Activated CD4-positive, alpha-beta T cell treated with anti-CD3 and anti-CD28 coated beads, Interleukin-2, Interleukin-6, amounts not matched to agents 100 ng/mL and 50 ng/mL, durations not matched to agents 16 hours and 8 hours (primary cell): ENCODE results near the gene AKT1S1.
A peak's percentile ranks its signal among the peaks of the same experiment; 100 is the strongest.

ENCODE experiments used
- DNase-seq: peaks from one replicate; pipeline ENCODE4 v3.0.0-alpha.2; 2020

Gene AKT1S1

GRCh38 chr19:49907745-49908446 is 30.7 kb upstream of the AKT1S1 start:
- no peak for DNase-seq

- DNase-seq = no peak
Observed at GRCh38 chr19:49906879-49907564, 29.9 kb upstream of the AKT1S1 start.

DNA sequence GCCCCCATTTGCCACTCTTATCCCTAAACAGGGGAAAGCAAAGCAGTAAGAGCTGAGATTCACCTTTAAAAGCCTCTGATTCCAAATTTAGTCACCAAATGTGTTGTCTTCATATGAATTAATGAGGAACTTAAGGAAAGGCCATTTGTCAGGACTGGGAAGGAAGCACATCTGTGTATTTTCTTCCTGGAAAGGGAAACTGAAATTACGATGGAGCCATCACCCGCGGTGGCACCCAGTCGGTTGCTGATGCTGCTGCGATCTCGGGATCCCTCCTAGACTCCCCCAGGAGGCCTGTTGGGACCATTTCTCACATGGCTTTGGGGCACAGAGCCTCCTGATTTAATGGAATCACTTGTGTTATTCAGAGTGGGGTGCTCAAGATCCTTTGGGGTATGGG is 27.0 kb upstream of the AKT1S1 start:
- DNase-seq = no peak

DNA sequence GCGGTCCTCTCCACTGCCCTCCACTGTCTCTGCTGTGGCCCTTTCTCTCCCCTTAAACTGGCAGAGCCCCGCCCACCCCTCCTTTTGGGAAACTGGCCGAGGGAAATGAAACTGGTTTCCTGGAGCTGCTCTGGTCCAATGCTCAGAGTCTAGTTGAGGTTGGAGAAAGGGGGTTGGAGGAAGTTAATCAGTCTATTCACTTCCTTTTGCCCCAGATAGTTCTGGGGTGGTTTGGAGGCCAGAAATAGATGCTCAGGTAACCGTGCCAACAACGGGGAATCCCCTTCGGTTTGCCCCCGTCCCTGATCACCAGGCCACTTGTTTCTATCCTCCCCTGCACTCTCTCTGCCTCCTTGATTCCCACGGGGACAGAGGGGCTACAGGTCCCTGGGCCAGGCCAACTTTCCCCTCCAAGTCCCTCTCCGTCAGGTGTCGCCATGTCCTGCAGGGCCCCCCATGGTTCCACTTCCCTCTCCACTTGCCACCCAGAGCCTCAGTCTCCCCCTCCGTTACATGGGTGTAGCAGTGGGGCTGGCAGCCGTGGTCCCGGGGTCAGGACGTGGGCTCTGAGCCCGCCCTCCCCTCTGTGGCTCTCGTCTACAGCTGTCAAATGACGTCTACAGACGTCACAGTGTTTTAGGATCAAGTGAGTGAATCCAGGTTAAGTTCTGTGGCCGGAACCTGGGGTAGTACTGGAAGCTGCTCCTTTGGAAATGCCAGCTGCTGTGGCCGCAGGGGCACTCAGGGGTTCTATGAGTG is 19.9 kb upstream of the AKT1S1 start, which contains the start of gene IL4I1:
TSS of gene IL4I1 (minus strand) at position 25 of the 759 bp plus-strand sequence. CDS start 727 bp downstream, outside the sequence.
- DNase-seq = peak; percentile 81

DNA sequence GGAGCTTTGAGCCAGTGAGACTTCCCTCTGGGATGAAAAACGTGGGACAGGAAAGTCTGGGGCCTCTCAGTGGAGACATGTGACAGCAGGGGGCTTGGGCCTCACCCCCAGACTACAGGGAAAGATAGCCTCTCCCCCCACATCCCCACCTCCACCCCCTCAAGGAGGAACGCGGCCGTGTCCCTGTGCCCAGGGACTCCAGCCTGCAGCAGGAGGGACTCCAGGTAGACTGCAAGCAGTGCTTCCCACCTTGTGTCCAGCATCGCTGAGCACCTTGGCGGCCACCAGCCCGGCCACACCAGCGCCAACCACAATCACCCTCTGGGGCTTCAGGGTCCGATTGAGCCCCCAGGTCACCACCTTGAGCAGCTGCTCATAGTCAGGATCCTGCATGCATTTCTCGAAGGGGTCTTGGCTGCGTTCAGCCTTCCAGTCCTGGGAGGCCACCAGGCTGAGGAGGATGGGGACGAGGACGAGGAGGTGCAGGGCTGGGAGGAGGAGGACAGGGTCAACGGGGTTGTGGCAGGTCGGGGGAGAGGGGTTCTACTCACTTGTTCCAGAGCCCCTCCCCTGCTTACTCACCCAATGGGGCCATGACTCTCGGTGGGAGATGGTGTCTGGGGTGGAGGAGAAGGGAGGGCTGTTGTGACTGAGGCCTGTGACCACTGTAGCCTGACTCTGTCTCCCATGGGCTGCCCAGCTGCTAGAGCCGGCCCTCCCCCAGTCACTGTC is 18.6 kb upstream of the AKT1S1 start:
- DNase-seq = no peak

DNA sequence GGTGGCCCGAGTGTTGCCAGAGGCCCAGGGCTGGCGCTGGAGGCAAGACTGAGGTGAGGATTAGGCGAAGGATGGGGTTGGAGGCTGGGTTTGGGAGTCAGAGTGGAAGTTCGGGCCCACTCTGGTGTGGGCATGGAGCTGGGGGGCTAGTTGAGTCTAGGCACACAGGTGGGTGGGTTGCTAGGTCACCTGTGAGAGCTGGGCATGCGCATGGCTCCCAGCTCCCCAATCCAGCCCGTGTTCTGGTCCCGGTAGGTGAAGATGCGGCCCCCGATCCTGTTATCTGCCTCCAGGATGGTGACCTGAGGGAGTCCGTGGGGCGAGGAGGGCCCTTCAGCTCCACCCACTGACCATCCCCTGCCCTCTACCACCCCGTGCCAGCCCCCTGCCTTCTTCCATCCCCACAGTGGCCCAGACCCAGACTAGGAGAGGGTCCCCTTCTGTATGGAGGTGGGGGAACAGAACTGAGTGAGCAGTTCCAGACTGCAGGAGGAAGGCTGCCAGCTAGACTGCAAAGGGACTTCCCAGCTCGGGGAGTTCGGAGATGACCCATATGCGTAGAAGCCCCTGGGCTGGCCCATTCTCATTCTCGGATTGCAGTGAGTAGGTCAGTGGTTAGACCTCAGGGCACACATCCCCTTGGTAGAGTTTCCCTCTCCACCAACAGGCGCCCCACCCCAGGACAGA is 17.9 kb upstream of the AKT1S1 start:
- DNase-seq = peak; percentile 74

GRCh38 chr19:49894011-49894664 is 17.0 kb upstream of the AKT1S1 start:
- DNase-seq = no peak

- DNase-seq = no peak
Observed at GRCh38 chr19:49892716-49893115, 15.6 kb upstream of the AKT1S1 start.

GRCh38 chr19:49891393-49891792 is 14.2 kb upstream of the AKT1S1 start:
- DNase-seq = no peak

DNA sequence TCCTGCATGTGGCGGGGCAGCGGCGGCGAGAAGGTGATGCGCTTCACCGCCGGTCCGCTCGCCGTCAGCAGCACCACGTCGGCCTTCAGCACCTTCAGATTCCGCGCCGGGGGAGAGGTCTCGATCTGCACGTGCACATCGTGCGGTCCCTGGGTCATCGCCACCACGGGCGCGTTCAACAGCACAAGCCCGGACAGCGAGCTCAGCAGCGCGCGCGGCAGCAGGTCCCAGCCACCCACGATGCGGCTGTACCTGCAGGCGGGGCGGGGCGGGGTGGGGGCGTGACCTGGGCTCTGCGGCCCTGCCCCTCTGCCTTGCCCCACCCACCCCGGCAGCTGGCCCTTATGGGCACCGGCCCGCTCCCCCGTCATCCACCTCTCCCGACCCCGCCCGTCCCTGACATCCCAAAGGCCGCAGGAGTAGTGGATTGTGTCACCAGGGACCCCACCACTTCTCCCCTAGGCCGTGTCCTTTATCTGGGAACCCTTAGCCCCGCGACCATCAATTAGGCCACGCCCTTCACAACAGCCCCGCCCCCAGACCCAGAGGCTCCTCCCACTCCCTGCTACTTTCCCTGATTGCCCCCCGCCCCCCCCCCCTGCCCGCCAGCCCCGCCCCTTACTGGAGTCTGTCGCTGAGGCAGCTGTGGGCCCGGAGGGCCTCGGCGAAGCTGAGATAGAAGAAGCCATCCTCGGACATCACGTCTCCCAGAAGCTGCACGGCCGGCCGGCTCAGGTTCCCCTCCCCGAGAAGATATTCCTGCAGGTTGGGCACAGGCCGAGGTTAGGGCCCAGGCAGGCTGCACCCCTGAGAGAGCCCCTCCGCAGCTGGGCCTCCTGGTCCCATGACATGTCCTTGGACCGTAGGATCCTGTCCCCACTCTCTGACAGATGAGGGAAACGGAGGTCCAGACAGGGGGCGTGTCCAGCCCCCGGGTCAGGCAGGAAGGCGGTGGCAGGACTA is 13.5 kb upstream of the AKT1S1 start:
- DNase-seq = peak; percentile 59

DNA sequence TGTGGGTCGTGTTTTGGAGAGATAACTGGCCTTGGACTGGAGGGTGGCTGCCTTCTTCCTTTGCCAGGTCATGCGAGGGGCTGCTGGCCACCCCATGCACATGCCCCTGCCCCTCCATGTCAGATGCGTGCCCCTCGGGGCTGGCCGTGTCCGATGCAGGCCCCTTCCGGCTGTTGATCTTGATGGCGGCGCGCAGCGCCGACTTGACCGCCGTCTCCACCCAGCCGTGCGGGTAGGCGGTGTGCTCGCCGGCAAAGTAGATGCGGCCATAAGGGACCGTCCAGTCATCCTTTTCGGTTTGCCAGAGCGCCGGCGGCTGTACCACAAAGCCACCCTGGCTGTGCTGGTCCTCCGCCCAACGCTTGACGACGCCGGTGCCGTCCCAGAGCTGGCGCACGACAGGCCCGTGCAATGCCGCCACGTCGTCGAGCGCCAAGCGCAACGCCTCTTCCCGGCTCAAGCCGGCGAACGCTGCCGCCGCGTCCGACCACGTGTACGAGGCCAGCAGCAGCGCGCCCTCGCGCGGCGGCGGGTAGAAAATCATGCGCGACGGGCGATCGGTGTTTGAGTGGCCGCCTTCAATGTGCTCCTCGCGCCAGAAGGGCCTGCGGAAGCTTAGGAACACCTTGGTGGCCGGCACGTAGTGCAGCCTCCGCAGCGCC is 12.7 kb upstream of the AKT1S1 start:
- DNase-seq = peak; percentile 88

DNA sequence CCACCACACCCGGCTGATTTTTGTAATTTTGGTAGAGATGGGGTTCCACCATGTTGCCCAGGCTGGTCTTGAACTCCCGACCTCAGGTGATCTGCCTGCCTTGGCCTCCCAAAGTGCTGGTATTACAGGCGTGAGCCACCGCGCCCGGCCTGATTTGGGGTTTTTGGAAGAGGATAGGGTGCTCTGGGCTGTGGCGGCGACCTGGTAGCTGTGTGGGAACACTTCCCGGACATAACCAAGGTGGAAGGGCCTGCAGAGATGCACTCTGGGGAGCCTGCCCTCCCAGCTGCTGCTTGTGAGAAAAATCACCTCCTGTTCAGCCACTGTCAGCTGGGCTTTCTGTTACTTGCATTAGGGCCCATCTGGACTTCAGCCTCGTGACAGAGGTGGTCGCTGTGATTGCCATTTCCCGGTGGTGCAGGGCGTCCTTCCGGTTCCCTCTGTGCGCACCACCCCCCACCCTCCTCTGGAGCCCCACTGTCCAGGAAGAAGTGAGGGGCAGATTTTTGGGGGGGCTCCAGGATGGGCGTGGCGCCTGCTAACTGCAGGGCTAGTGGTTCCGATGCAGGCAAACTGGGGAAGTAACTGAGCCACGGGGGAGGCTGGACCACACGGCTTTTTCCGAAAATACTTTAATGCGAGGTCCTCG is 12.0 kb upstream of the AKT1S1 start:
- no peak for DNase-seq

DNA sequence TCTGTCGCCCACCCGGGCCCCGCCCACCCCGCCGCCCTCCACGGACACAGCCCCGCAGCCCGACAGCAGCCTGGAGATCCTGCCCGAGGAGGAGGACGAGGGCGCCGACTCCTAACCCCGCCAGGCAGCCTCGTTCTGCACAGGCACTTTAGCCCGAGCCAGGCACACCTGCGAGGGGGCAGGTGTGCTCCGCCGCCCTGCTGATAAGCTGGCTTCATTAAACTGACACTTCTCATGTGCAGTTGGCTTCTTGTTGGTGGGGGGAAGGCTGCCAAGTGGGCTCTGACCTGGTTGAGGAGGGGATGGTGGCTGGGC is 11.3 kb upstream of the AKT1S1 start:
- DNase-seq = no peak

DNA sequence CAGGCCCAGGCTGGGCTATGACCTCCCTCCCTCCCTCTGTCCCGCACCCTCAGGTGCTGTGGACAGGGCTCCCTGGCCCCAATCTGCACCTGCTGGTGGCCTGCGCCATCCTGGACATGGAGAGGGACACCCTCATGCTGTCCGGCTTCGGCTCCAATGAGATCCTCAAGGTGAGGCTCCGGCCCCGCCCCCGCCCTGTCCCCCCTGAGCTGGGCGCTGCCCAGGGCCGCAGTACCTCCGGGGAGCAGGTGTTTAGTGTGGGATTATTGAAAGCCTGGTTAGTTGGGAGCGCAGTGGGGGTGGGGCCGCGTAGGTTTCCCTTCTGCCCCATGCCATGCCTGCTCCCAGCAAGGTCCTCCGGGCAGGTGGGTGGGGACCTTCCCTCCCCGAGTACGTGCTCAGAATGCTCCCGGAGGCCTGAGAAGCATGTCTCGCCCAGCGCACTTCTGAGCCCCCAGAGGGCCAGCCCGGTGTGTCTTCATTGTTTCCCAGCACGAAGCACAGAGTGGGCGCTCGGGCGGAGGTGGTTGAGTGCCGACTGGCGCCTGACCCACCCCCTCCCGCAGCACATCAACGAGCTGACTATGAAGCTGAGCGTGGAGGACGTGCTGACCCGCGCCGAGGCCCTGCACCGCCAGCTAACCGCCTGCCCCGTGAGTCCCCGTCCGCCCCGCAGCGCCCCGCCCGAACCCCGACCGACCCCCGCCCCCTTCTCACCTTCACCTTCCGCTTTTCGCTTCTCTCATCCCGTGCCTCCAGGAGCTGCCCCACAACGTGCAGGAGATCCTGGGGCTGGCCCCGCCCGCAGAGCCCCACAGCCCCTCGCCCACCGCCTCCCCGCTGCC is 10.7 kb upstream of the AKT1S1 start:
- no peak for DNase-seq

DNA sequence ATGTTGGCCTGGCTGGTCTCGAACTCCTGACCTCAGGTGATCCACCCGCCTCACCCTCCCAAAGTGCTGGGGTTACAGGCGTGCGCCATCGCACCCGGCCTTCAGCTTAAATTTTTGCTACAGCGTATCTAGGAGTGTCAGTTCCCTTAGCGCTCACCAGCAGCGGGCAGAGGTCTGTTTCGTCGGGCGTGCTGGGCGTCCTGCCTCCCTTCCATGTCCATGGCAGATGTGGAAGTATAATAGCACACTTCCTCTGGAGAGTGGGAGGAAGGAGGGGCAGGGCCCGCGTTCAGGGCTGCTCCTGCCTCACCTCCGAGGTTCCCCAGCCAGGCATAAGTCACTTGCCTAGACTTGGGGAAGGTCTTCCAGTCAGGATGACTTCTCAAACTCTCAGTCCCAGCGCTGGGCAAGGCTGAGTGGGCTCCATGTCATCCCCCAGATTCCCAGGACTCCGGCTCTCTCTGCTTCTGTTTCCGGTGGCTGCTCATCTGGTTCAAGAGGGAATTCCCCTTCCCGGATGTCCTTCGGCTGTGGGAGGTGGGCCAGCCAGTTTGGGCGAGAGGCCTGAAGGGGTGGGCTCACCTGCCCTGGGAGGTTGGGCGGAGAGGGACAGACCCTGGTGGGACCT is 10.0 kb upstream of the AKT1S1 start:
- DNase-seq = no peak

DNA sequence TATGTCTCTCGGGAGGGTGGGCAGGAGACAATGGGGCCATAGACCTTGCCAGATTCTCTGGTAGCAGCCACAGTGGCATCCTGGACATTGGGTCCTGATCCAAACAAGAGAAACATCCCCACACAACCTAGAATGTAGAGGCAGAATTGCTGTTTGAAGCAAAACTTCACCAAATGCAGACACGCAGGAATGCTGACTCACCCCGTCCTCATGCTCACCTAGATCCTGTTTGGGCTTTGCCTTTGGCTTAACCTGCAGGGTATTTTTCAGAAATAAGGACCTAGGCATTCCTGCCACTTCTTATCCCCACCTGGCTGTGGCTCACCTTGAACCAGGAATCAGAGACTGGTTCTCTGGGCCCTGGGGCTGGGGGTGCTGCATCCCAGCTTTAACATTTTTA is 7.6 kb upstream of the AKT1S1 start:
- DNase-seq = no peak

DNA sequence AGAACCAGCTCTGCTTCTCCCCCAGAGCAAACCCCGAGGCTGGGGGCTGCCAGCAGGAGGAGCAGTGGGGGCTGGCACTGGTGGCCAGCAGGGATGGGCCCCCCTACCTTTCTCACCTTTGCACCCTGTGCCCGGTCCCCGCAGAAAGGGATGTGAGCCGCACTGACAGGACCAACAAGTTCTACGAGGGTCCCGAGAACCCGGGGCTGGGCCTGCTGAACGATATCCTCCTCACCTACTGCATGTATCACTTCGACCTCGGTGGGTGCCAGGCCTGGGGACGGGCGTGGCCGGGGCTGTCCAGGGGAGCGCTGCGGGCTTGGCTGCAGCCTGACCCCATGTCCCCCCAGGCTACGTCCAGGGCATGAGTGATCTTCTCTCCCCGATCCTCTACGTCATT is 7.0 kb upstream of the AKT1S1 start:
- no peak for DNase-seq

GRCh38 chr19:49883094-49883493 is 5.9 kb upstream of the AKT1S1 start:
- DNase-seq = no peak
